LNCAP (cell line): ENCODE data around the gene C20orf96.

Experiments used
- TF ChIP-seq, protein P1 (sequence below): fragments of 450-650 bp; IDR thresholded peaks from 2 replicates; pipeline ENCODE4 v1.5.1; 2017; ENCODE audit warnings: mild to moderate bottlenecking

Gene C20orf96

DNA sequence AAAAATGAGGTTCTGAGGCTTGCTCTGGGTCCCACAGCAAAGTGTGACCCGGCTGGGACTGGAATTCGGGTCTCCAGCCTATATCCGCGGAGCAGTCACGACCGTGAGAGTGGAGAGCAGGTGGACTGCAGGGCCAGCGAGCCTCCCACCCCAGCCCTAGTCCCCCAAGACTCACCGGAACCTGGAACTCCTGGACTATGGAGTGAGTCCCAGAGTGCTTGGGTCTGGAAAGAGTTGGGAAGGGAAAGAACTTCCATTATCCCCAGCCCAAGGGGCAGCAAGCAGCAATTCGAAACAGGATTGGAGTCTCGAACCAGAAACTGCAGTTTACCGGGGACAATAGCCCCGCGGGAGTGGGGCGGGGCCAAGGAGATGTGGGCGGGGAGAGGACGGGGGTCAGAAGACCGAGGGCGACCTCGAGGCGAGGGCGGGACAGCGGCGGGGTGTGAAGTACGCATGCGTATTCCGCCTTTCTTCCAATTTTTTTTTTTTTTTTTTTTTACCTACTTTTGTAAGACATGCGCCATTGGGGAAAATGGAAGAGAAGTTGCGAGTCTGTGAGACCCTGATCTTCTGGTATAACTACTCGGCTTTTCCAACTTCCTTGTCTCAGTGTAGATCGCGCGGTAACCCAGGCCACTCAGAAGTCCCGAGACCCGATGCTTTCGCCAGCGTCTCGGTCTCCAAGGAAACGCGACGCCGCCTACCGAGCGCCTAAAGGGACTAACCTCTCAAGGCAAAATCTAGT lies at the start of gene C20orf96:
Gene C20orf96 (minus strand): TSS at position 667 of the 748 bp plus-strand sequence. CDS start 140 bp downstream, at position 527.
- TF ChIP-seq, protein P1, sequence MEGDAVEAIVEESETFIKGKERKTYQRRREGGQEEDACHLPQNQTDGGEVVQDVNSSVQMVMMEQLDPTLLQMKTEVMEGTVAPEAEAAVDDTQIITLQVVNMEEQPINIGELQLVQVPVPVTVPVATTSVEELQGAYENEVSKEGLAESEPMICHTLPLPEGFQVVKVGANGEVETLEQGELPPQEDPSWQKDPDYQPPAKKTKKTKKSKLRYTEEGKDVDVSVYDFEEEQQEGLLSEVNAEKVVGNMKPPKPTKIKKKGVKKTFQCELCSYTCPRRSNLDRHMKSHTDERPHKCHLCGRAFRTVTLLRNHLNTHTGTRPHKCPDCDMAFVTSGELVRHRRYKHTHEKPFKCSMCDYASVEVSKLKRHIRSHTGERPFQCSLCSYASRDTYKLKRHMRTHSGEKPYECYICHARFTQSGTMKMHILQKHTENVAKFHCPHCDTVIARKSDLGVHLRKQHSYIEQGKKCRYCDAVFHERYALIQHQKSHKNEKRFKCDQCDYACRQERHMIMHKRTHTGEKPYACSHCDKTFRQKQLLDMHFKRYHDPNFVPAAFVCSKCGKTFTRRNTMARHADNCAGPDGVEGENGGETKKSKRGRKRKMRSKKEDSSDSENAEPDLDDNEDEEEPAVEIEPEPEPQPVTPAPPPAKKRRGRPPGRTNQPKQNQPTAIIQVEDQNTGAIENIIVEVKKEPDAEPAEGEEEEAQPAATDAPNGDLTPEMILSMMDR, result no peak

- TF ChIP-seq, protein P1, result no peak
Measured at GRCh38 chr20:334578-334977, 44.0 kb upstream of the C20orf96 start.

GRCh38 chr20:330233-331149 lies 39.9 kb upstream of the C20orf96 start:
- TF ChIP-seq, protein P1, result peak; percentile 81

DNA sequence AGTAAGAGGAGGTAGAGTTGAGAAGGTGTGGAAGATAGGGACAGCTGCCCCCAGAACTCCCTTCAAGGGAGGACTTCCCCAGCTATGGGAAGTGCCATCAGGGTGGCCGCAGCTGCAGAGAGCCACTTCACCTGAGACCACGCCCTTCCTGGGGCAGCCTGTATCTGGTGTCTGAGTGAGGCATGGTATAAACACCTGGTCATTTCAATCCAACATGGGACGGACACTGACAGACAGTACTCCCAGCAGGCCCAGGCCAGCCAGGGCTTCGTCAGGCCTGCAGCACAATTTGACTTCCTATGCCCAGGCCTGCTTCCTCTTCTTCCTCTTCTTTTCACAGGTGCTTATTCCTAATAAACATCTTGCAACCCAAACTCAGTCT lies 39.3 kb upstream of the C20orf96 start:
- TF ChIP-seq, protein P1, result no peak

DNA sequence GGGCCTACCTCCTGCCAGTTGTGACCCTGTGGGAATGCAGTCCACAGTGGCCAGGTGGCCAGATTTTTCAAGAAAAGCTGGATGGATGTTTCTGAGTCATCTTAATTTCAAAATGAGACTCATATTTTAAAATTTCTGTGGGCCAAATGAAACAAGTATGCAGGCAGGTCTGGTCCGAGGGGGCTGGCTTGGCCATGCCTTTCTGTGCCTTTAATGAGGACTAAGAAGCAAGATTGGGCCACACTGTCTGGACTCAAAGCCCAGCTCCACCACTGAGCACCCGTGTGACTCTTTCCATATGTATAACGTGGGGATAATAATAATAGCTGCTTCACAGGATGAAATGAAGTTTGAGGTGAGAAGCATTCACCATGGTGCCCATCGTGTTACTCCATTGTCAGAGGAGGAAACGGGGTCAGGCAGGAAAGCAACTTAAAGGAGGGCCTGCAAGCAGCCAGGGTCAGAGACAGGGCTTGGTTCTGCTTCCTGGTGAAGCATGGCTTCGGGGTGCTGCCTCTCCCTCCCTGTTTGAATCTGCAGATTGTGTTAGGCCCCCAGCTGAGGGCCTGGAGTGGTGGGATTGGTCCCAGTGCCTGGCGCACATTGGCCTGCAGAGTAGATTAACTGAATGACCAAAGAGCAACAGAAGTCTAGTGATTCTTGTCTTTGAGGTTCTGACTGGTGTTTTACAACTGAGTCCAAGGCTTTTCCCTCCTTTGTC lies 38.6 kb upstream of the C20orf96 start:
- TF ChIP-seq, protein P1, result no peak

DNA sequence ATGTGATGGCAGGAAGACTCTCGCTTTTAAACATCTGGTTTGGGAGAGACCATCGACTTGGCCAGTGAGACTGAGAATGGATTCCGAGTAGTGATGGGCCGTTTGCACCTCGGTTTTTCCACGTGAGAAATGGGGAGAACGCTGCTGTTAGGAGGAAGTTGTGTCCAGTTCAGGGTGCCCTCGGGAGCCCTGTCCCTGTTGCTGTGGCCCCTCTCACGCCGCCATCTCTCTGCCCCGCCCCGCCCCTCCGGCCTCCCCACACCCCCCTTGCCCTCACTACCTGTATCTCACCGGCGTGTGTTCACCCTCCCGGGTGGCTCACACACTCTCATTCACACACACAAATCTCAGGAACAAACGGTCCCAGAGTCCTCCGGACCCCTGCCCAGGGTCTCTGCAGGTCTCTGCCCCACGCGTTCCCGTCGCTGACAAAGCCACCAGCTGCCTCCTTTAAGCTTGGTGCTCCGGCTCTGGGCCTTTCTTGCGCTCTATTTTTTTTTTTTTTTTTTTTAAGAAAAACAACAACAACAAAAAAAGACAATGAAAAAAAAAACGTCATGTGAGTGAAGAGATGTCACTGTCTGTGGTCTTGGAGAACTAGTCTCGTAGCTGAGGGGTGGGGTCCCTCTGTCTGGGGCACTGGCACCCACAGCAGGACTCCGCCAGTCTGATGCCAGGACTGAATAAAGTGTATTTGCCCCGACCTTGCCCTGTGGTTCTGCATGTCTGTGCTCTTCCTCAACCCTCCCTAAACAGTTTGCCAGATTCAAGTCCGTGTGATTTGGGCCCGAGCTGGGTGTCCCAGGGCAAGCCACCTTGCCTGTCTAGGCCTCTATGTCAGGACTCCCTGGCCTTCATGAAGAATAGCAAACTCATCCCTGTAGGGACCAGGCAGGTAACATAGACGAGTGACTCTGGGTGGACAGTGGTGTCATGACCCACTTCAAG lies 37.8 kb upstream of the C20orf96 start:
- TF ChIP-seq, protein P1, result no peak
